ENCODE results near the gene CDK17.

Gene CDK17

DNA sequence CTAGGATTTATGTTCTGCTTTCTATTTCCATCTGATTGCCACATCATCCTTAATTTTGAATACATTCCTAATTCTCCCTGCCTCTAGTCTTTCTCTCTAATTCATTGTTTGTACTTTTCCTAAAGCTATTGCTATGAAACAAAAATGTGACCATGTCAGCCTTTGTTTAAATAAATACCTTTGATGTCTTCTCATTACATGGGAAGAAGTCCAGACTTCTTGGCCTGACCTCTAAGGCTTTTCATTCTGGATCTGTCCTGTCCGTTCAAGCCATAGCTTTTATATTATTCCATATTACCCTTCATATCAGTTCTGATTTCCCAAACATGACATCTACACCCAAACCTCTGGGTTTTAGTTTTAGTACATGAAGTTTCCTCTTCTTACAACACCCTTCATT, 91.4 kb downstream of the CDK17 start:
- Histone ChIP-seq H2AFZ (ENCODE audit: low read depth, low read length) (no peak overlapping the region), H3K9me3 (ENCODE audit: low read length) (peaks cover 2% of the 10 kb centered on the region), H3K36me3 (ENCODE audit: insufficient read depth, low read length) (peaks cover 14% of the 10 kb centered on the region)

DNA sequence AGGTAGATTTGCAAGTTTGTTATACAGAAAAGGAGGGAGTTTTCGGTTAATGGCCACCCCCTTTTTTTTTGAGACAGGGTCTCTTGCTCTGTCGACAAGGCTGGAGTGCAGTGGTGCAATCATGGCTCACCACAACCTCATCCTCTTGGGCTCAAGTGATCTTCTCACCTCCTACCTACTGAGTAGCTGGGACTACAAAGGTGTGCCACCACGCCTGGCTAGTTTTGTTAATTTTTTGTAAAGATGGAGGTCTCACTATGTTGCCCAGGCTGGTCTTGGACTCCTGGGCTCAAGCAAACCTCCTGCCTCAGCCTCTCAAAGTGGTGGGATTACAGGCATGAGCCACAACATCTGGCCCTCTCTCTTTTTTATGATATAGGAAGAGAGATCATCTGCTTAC, 94.6 kb downstream of the CDK17 start:
- no peaks in the 10 kb centered on the region for H3K27me3 ChIP-seq (ENCODE audit: insufficient read depth, low read length)
- H3K36me3 ChIP-seq (ENCODE audit: insufficient read depth, low read length): peaks cover 6% of the 10 kb centered on the region
- no peak overlapping the region for H2AFZ ChIP-seq (ENCODE audit: low read depth, low read length)
- peaks cover 13% of the 10 kb centered on the region for H3K4me1 ChIP-seq (ENCODE audit: insufficient read depth, low read length)
- H3K9me3 ChIP-seq (ENCODE audit: low read length): peaks cover 2% of the 10 kb centered on the region
- no peak overlapping the region for H3K4me3 ChIP-seq (ENCODE audit: low read length)

More for the DNA sequence above, 91.4 kb downstream of the CDK17 start:
- Histone ChIP-seq H3K4me1 (ENCODE audit: insufficient read depth, low read length) (no peaks in the 10 kb centered on the region), H3K27me3 (ENCODE audit: insufficient read depth, low read length) (no peaks in the 10 kb centered on the region), H3K4me3 (ENCODE audit: low read length) (no peak overlapping the region)

DNA sequence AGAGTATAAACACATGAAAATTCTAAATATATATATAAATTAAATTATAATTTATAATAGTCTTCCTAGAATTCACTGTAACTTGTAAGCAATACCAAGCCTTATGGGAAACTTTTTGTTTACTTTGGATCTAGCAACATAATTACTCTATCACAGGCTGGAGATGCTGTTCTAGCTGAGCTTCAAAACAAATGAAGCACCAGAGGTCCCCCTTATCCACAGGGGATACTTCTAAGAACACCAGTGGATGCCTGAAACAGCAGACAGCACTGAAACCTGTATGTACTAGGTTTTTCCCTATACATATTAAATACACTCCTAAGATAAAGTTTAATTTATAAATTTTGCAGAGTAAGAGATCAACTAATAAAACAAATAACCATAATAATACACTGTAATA, 96.6 kb downstream of the CDK17 start:
- H3K36me3 ChIP-seq (ENCODE audit: insufficient read depth, low read length): peaks cover 4% of the 10 kb centered on the region

DNA sequence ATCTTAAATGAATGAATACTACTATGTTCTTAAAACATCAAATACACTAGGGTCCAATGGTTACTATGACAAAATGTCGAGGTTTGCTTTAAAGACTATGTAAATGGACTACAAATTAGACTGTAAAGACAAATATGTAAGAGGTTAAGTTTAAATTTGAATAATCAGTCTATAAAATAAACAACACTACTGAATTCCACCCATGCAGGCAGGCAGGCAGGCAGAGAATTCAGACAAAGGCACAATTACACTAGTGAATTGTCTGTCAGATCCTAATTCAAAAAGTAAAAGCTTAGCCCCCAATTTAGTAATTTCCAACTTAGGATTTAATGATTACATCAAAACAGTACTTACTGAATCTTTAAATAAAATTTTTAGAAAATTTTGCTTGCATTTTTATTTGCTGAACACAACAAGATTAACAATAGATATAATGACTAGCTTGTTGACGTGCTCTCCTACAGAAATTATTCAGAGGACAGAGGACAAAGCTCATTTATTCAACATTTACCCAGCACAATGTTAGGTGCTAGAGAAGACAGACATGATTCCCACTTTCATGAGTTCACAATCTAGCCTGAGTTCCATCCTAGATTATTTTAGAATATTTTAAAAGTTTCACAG, 97.4 kb downstream of the CDK17 start:
- H3K4me3 ChIP-seq (ENCODE audit: low read length): no peak overlapping the region
- H3K36me3 ChIP-seq (ENCODE audit: insufficient read depth, low read length): peaks cover 4% of the 10 kb centered on the region
- H3K9me3 ChIP-seq (ENCODE audit: low read length): peaks cover 2% of the 10 kb centered on the region
- H3K4me1 ChIP-seq (ENCODE audit: insufficient read depth, low read length): peaks cover 13% of the 10 kb centered on the region
- no peak overlapping the region for H2AFZ ChIP-seq (ENCODE audit: low read depth, low read length)
- H3K27me3 ChIP-seq (ENCODE audit: insufficient read depth, low read length): no peaks in the 10 kb centered on the region

More for the DNA sequence above, 96.6 kb downstream of the CDK17 start:
- no peak overlapping the region for H2AFZ ChIP-seq (ENCODE audit: low read depth, low read length)
- peaks cover 13% of the 10 kb centered on the region for H3K4me1 ChIP-seq (ENCODE audit: insufficient read depth, low read length)
- no peak overlapping the region for H3K4me3 ChIP-seq (ENCODE audit: low read length)
- H3K9me3 ChIP-seq (ENCODE audit: low read length): peaks cover 2% of the 10 kb centered on the region
- H3K27me3 ChIP-seq (ENCODE audit: insufficient read depth, low read length): no peaks in the 10 kb centered on the region

DNA sequence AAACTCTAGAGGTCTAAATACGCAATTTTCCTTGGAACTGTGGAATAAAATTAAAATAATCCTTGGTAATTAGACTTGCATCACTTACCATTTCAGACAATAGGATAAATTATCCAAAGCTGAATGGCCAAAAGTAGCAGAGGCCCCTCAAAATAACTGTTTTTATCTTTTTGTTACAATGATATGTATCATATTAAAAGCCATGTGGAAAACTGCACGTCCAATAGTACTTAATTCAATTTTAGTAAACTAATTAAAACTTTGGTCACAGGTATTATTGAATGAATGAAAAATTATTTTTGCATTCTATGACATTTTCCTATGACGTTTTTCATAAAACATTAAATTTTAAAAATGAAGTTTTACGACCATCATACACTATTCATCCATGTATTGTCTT, 98.5 kb downstream of the CDK17 start:
- Histone ChIP-seq H3K27me3 (ENCODE audit: insufficient read depth, low read length) (no peaks in the 10 kb centered on the region), H3K36me3 (ENCODE audit: insufficient read depth, low read length) (peaks cover 9% of the 10 kb centered on the region), H2AFZ (ENCODE audit: low read depth, low read length) (no peak overlapping the region), H3K9me3 (ENCODE audit: low read length) (peaks cover 2% of the 10 kb centered on the region), H3K4me3 (ENCODE audit: low read length) (no peak overlapping the region), H3K4me1 (ENCODE audit: insufficient read depth, low read length) (peaks cover 13% of the 10 kb centered on the region)

DNA sequence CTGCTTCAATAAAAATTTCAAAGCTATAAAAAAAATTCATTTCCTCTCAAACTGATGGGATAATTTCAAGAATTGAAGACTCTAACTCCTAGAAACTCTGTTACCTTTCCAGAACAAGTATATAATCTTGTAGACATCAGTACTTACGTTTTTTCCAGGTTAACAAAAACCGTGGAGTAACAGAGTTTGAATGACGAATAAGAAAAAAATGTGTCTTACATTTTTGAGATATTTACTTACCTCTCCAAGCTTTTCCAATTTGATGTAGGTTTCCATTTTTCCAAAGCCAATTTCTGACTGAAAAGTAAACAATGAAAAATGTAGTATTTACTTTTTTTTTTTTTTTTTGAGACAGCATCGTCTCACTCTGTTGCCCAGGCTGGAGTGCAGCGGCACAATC, 100.2 kb downstream of the CDK17 start:
- H3K4me3 ChIP-seq (ENCODE audit: low read length): no peak overlapping the region
- H2AFZ ChIP-seq (ENCODE audit: low read depth, low read length): no peak overlapping the region
- peaks cover 13% of the 10 kb centered on the region for H3K4me1 ChIP-seq (ENCODE audit: insufficient read depth, low read length)
- H3K27me3 ChIP-seq (ENCODE audit: insufficient read depth, low read length): no peaks in the 10 kb centered on the region
- H3K36me3 ChIP-seq (ENCODE audit: insufficient read depth, low read length): peaks cover 13% of the 10 kb centered on the region
- peaks cover 2% of the 10 kb centered on the region for H3K9me3 ChIP-seq (ENCODE audit: low read length)

DNA sequence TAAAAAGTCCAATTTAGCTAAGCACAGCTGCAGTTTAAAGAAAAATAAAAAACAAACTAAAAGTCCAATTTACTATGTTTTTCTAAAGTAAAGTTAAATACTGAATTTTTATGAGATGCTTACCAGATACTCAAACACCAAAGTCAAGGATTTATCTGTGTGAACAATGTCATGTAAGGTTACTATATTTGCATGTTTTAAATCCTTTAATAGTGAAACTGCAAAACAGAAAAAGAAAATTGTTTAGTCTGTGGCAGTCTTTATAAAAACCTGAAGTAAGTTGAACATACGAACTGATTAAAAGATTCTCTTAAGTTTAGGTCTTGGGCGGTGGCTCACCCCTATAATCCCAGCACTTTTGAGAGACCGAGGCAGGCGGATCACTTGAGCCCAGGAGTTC, 102.7 kb downstream of the CDK17 start:
- Histone ChIP-seq H2AFZ (ENCODE audit: low read depth, low read length) (no peak overlapping the region), H3K9me3 (ENCODE audit: low read length) (peaks cover 2% of the 10 kb centered on the region), H3K4me1 (ENCODE audit: insufficient read depth, low read length) (peaks cover 4% of the 10 kb centered on the region), H3K4me3 (ENCODE audit: low read length) (no peak overlapping the region), H3K27me3 (ENCODE audit: insufficient read depth, low read length) (no peaks in the 10 kb centered on the region), H3K36me3 (ENCODE audit: insufficient read depth, low read length) (peaks cover 24% of the 10 kb centered on the region)

DNA sequence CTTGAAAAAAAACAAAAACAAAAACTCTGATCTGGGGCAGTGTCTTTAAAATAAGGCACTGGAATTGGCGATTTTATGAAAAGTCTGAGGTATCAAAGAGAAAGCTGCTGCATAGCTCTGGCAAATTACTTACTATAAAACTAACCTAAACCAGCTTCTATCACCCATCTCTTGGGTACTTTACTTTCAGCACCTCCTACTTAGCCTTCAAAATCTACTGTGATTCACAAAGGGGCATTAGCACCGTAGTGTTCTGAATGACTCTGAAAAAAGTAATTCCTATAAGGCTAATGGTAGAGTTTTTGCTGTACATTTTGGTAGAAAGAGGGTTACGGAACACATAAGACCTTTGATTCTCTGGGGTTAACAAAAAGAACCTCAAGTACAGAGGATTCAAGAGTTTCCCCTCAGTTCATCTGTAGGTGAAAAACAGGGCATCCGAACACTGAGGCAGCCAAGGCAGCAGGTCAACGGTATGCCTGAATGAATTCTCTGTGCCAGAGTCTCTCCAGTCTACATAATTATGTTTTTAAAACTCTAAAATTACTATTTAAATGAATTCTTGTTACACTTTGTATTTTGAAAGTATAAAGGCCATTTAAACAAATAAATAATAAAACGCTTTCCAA, 104.6 kb downstream of the CDK17 start:
- Histone ChIP-seq H3K27me3 (ENCODE audit: insufficient read depth, low read length) (no peaks in the 10 kb centered on the region), H3K4me3 (ENCODE audit: low read length) (no peak overlapping the region), H3K4me1 (ENCODE audit: insufficient read depth, low read length) (no peaks in the 10 kb centered on the region), H2AFZ (ENCODE audit: low read depth, low read length) (no peak overlapping the region), H3K9me3 (ENCODE audit: low read length) (peaks cover 2% of the 10 kb centered on the region), H3K36me3 (ENCODE audit: insufficient read depth, low read length) (peaks cover 28% of the 10 kb centered on the region)

DNA sequence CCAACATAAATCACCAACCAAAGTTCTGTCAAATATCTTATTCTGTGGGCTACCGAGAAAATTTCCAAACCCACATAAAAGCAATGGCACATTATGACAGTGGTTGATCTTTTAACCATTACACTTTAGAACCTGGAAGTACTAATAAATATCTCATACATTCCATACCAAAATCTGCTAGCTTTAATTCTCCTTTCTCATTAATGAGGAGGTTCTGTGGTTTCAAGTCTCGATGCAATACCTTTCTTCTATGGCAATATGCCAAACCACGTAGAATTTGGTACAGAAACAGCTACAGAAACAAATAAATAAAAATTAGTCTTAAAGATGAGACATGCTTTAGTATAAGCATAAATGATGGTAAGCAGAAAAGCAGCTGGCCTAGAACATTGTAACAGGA, 105.4 kb downstream of the CDK17 start:
- Histone ChIP-seq H3K4me1 (ENCODE audit: insufficient read depth, low read length) (no peaks in the 10 kb centered on the region), H3K27me3 (ENCODE audit: insufficient read depth, low read length) (no peaks in the 10 kb centered on the region), H3K4me3 (ENCODE audit: low read length) (no peak overlapping the region), H2AFZ (ENCODE audit: low read depth, low read length) (no peak overlapping the region), H3K36me3 (ENCODE audit: insufficient read depth, low read length) (peaks cover 27% of the 10 kb centered on the region), H3K9me3 (ENCODE audit: low read length) (no peaks in the 10 kb centered on the region)

DNA sequence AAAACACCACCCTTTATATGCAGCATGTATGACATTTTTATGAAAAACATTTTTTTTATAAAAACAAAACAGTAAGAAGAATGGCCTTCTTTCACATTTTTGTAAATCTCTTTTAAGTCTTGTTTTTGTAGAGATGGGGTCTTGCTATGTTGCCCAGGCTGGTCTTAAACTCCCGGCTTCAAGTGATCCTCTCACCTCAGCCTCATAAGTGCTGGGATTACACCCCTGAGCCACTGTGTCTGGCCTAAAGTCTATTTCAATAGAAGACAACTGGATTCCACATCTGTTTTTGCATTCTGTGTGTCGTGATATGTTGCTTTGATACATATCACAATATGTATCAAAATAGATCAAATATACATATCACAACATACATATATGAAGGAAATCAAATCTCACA, 107.1 kb downstream of the CDK17 start:
- peaks cover 36% of the 10 kb centered on the region for H3K36me3 ChIP-seq (ENCODE audit: insufficient read depth, low read length)
- H3K9me3 ChIP-seq (ENCODE audit: low read length): no peaks in the 10 kb centered on the region
- H3K4me1 ChIP-seq (ENCODE audit: insufficient read depth, low read length): no peaks in the 10 kb centered on the region
- H2AFZ ChIP-seq (ENCODE audit: low read depth, low read length): no peak overlapping the region
- H3K4me3 ChIP-seq (ENCODE audit: low read length): no peak overlapping the region
- H3K27me3 ChIP-seq (ENCODE audit: insufficient read depth, low read length): no peaks in the 10 kb centered on the region

DNA sequence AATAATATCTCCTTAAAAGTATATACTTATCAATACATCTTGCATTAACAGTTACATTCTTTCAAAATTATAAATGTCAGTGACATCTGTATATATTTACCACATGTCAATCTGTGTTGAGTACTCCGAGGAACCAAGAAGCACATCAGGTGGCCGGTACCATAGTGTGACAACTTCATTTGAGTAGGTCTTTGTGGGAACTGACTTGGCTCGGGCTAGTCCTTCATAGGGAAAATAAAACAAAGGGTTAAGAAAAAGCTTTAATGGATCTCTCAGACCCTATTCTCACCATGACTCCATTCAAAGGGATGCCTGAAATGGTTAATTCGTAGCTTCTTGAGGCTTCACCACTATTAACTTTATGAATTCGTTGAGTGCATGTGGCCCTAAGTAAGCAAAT, 111.2 kb downstream of the CDK17 start:
- Histone ChIP-seq H3K4me3 (ENCODE audit: low read length) (no peak overlapping the region), H3K9me3 (ENCODE audit: low read length) (no peaks in the 10 kb centered on the region), H3K36me3 (ENCODE audit: insufficient read depth, low read length) (peaks cover 52% of the 10 kb centered on the region), H3K27me3 (ENCODE audit: insufficient read depth, low read length) (no peaks in the 10 kb centered on the region), H2AFZ (ENCODE audit: low read depth, low read length) (no peak overlapping the region), H3K4me1 (ENCODE audit: insufficient read depth, low read length) (no peaks in the 10 kb centered on the region)

DNA sequence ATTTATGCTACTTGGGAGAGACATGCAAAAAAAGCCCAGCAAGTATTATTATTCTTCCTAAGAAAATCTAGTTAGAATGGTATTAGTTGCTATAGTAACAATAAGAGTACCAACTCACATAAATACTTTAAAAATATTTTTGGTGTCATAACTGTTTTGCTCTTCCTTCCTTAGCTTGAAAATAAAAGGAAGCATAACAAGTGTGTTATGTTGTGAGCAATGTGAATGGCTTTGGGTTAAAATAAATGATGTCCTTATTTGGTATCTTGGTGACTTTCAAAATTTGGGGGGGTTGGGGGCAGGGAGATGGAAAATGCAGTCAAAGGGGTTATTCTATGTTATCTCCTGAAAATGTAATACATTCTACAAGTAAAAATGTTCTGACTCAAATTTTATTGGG, 115.1 kb downstream of the CDK17 start:
- no peaks in the 10 kb centered on the region for H3K27me3 ChIP-seq (ENCODE audit: insufficient read depth, low read length)
- no peak overlapping the region for H3K4me3 ChIP-seq (ENCODE audit: low read length)
- H2AFZ ChIP-seq (ENCODE audit: low read depth, low read length): no peak overlapping the region
- H3K4me1 ChIP-seq (ENCODE audit: insufficient read depth, low read length): no peaks in the 10 kb centered on the region
- peaks cover 73% of the 10 kb centered on the region for H3K36me3 ChIP-seq (ENCODE audit: insufficient read depth, low read length)
- H3K9me3 ChIP-seq (ENCODE audit: low read length): no peaks in the 10 kb centered on the region

DNA sequence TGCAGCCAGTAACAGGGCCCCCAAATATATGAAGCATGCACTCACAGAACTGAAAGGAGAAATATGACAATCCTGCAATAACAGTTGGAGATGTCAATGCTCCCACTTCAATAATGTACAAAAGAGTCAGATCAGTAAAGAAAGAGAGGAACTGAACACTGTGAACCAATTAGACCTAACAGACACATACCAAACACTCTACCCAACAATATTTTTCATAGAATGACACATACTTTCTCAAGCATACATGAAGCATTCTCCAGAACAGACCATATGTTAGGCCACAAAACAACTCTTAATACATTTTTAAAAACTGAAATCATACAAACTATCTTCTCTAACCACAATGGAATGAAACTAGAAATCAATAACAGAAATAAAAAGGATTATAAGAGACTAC, 125.9 kb downstream of the CDK17 start:
- Histone ChIP-seq H3K4me3 (ENCODE audit: low read length) (no peak overlapping the region), H3K4me1 (ENCODE audit: insufficient read depth, low read length) (no peaks in the 10 kb centered on the region), H3K27me3 (ENCODE audit: insufficient read depth, low read length) (no peaks in the 10 kb centered on the region), H3K36me3 (ENCODE audit: insufficient read depth, low read length) (peaks cover 30% of the 10 kb centered on the region), H3K9me3 (ENCODE audit: low read length) (no peaks in the 10 kb centered on the region), H2AFZ (ENCODE audit: low read depth, low read length) (no peak overlapping the region)
